Lower leg skin (tissue), 4 donors: ENCODE results near the gene PTPRN. TPM values are rescaled to one million over a fixed set of nuclear protein-coding genes. Genes with fewer than 3 reads are reported as not detected.
A peak's percentile ranks its signal among the peaks of the same experiment; 100 is the strongest.

Source experiments
- DNase-seq, 2 donors: peaks; one replicate each; pipeline ENCODE4 v3.0.0-alpha.2; 2019; ENCODE audit warnings: low spot score in 2 of 2
- H3K4me3 ChIP-seq: fragments of 200-600 bp; sonication (generic); 2 replicates; pipeline ENCODE4 v1.5.1; 2017; ENCODE audit warnings: mild to moderate bottlenecking, low read depth; ENCODE audit not compliant: poor library complexity, severe bottlenecking
- POLR2A ChIP-seq, 2 donors: fragments of 450-650 bp; IDR thresholded peaks; one replicate each; pipeline ENCODE4 v1.6.1; 2016 to 2017; ENCODE audit warnings: antibody characterized with exemption in 2 of 2, mild to moderate bottlenecking in 1 of 2, moderate library complexity in 1 of 2
- WGBS, 2 donors: methylation state at CpG; one replicate each; pipeline ENCODE4 v1.1.5; 2018; 5-methylcytosine and 5-hydroxymethylcytosine counted together
- intact Hi-C: fragments of 100-400 bp; cut with DNase I; formaldehyde crosslinking; loops from one replicate; pipeline ENCODE4 v1.15.0; 2023; ENCODE audit warnings: low total_unique reads
- microRNA counts, 2 donors: library from miRNA; unstranded; fragments of <30 nt; microRNA quantifications; one replicate each; lab custom pipeline; 2016
- microRNA-seq, 2 donors: library from miRNA; unstranded; fragments of <30 nt; microRNA quantifications; one replicate each; pipeline ENCODE4, GENCODE V29; 2016; ENCODE audit warnings: borderline replicate concordance in 2 of 2, borderline number of aligned reads in 1 of 2
- total RNA-seq, 4 donors: library from RNA; depleted of rRNA; stranded (reverse); fragments of >200 nt; gene quantifications; one replicate each; pipeline ENCODE4 v1.1.0, GENCODE V29; 2016
- TF ChIP-seq, protein P1 (sequence below), 3 donors: fragments of 450-650 bp; IDR thresholded peaks; one replicate each; pipeline ENCODE4 v1.5.1; 2016; ENCODE audit warnings: antibody characterized with exemption in 3 of 3, mild to moderate bottlenecking in 3 of 3, moderate library complexity in 2 of 3

PTPRN gene
- total RNA-seq, 4 donors from 2014 or later, result 0.23 TPM; not detected in 3

DNA sequence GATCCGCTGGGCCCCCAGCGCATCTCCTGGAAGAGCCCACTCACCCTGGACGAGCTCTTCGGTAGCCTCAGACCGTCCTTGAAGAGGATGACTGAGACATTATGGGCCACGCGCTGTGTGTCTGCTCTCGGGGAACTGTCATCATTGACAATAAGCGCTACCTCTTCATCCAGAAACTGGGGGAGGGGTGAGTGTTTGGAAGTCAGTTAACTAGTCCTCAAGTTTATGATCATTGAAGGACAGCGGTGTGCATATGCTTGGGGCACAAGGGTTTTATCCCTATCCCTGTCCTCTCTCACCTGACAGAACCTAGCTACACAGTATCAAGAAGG, 63.3 kb downstream of the PTPRN start:
- H3K4me3 ChIP-seq, result peak overlapping the region; percentile 79
- no peak for DNase-seq
- intact Hi-C loops, result no loop called here
- WGBS, 2 donors, result 10 to 20% methylated on average over 10 of the region's 10 CpGs
- TF ChIP-seq POLR2A (IDR thresholded peaks at IDR 0.05), result no peak

DNA sequence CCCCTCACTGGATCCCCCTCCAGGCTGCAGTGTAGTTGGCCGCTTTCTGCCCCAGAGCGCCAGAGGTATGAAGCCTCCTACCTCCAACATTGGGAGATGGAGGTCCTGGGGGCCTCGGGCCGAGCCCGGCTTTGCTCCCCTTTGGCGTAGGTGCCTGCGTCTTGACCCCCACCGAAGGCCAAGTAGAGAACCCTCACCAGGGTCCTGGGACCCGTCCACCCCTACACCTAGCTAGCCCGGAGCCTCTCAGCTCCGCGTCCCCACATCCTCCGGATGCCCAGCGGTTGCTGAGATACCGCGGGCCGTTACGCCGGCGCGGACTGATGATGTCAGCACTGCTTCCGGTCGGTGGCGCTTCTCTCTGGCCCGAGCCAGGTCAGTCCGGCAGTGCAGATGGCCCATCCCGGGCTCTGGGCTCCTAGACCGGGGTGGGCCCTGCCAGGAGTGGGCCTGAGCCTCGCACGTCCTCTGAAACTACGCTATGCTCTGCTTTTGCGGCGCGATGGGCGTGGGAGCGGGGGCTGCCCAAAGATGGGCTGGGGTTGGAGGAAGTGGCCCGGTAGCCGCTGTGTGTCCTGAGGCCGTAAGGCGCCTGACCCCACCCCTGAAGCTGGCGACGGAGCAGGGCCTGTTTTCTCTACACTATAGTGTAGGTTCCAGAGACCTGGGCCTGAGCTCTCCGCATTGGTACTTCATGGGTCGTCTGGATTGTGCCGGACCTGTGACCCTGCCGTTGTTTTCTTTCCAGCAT, 63.9 kb downstream of the PTPRN start, which contains the start of the genes GLB1L and STK16:
GLB1L (minus strand) TSS at position 297 of the 751 bp plus-strand sequence. CDS start 1,871 bp downstream, outside the sequence.
STK16 (plus strand) TSS at position 332 of the 751 bp plus-strand sequence. CDS start 521 bp downstream, outside the sequence.
- peak within 1 kb of the TSS; percentile 79 for H3K4me3 ChIP-seq
- intact Hi-C loops, result no loop called here
- TF ChIP-seq POLR2A (IDR thresholded peaks at IDR 0.05), result peak in 1 of 2 donors; percentile 34
- TF ChIP-seq, protein P1, sequence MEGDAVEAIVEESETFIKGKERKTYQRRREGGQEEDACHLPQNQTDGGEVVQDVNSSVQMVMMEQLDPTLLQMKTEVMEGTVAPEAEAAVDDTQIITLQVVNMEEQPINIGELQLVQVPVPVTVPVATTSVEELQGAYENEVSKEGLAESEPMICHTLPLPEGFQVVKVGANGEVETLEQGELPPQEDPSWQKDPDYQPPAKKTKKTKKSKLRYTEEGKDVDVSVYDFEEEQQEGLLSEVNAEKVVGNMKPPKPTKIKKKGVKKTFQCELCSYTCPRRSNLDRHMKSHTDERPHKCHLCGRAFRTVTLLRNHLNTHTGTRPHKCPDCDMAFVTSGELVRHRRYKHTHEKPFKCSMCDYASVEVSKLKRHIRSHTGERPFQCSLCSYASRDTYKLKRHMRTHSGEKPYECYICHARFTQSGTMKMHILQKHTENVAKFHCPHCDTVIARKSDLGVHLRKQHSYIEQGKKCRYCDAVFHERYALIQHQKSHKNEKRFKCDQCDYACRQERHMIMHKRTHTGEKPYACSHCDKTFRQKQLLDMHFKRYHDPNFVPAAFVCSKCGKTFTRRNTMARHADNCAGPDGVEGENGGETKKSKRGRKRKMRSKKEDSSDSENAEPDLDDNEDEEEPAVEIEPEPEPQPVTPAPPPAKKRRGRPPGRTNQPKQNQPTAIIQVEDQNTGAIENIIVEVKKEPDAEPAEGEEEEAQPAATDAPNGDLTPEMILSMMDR (IDR thresholded peaks at IDR 0.05), result no peak
- 0 to 1% methylated on average over 16 to 39 of the region's 46 CpGs for WGBS, 2 donors
- peak; percentile 92 to 99 for DNase-seq

DNA sequence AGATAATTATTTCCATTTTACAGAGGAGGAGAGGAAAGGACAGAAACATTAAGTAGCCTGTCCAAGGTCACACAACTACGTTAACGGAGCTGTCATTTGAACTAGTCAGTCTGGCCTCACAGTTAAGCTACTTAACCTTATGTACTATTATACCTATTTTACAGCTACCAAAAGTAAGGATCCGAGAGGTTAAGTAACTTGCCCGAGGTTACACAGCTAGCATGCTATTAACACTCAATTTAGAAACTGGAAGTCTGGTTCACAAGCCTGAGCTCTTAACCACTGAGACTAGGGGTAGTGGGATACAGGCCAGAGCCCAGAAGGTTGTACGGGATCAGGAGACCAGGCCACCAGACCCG, 64.4 kb downstream of the PTPRN start:
- peak overlapping the region; percentile 79 for H3K4me3 ChIP-seq
- no peak for TF ChIP-seq POLR2A (IDR thresholded peaks at IDR 0.05)
- TF ChIP-seq, protein P1 (IDR thresholded peaks at IDR 0.05), result no peak
- 34 to 35% methylated on average over 6 of the region's 6 CpGs for WGBS, 2 donors
- intact Hi-C loops, result no loop called here
- no peak for DNase-seq

DNA sequence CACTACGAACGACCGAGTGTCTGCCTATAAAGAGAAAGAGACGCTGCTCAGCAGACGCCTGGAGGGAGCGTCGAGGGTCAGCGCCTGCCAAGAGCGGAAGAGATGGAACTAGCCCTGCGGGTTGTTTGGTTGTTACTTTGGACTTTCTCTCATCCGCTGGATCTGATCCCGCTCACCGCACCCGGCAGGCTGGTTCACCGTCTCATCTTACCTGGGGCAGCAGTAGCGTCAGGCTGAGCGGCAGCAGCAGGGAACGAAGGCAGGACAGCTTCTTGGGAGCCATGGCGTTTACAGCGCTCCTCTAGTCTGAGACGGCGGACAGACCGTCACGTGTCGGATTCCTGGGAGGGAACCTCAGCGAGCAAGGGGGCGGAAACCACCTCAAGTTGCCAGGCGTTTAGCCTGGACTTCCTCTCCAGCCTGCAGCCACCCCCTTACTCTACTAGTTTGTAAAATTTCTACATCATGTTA, 65.9 kb downstream of the PTPRN start:
- 53 to 56% methylated on average over 21 to 28 of the region's 28 CpGs for WGBS, 2 donors
- H3K4me3 ChIP-seq, result no peak overlapping the region
- DNase-seq, result no peak
- no peak for TF ChIP-seq POLR2A (IDR thresholded peaks at IDR 0.05)
- TF ChIP-seq, protein P1 (IDR thresholded peaks at IDR 0.05), result no peak
- intact Hi-C loops, result no loop called here

MicroRNAs encoded within 50 kb of the gene (microRNA counts, 767-probe panel; counts per million panel counts)
- microRNA hsa-miR-153 (lab: Ali Mortazavi, UCI), result 0 to 358 counts per million in 2 donors

Small RNA genes lying within 50 kb of the gene (microRNA-seq; reads per million reads assigned to microRNA genes)
- 0 reads per million in 2 donors for gene MIR153-1

Other genes starting within 250 kb of the PTPRN start
- gene IHH, start 248.5 kb downstream of the PTPRN start, total RNA-seq, result under 1 TPM in 1 of 4 donors, not detected in 3; 0.30 TPM
- gene NHEJ1, start 148.6 kb downstream of the PTPRN start, total RNA-seq, result 10 to 100 TPM; 13.2 to 20.9 (median 18.4) TPM
- 1 to 10 TPM in 2 of 4 donors, under 1 TPM in 2; 0.10 to 4.4 (median 1.0) TPM for gene SLC23A3, start 139.4 kb downstream of the PTPRN start, total RNA-seq
- 10 to 100 TPM; 48.0 to 76.7 (median 66.9) TPM for gene CNPPD1, start 132.5 kb downstream of the PTPRN start, total RNA-seq
- 100 to 1,000 TPM in 2 of 4 donors, 10 to 100 TPM in 2; 88.7 to 110 (median 98.3) TPM for gene RETREG2, start 131.1 kb downstream of the PTPRN start, total RNA-seq
- 10 to 100 TPM; 63.0 to 76.4 (median 63.3) TPM for gene ZFAND2B, start 102.6 kb downstream of the PTPRN start, total RNA-seq
- 10 to 100 TPM; 16.9 to 33.1 (median 18.6) TPM for gene ABCB6, start 90.4 kb downstream of the PTPRN start, total RNA-seq
- gene ATG9A, start 79.8 kb downstream of the PTPRN start, total RNA-seq, result 10 to 100 TPM; 57.6 to 92.8 (median 61.9) TPM
- 10 to 100 TPM; 45.9 to 97.6 (median 52.5) TPM for gene ANKZF1, start 79.6 kb downstream of the PTPRN start, total RNA-seq
- 1 to 10 TPM; 1.6 to 7.7 (median 3.9) TPM for gene GLB1L, start 64.0 kb downstream of the PTPRN start, total RNA-seq
- 10 to 100 TPM; 12.9 to 26.4 (median 13.8) TPM for gene STK16, start 63.9 kb downstream of the PTPRN start, total RNA-seq
- not detected for gene TUBA4B, start 56.2 kb downstream of the PTPRN start, total RNA-seq
- gene TUBA4A, start 55.5 kb downstream of the PTPRN start, total RNA-seq, result 100 to 1,000 TPM; 181 to 522 (median 240) TPM
- gene DNAJB2, start 30.0 kb downstream of the PTPRN start, total RNA-seq, result 100 to 1,000 TPM; 125 to 152 (median 140) TPM
- gene RESP18, start 23.3 kb upstream of the PTPRN start, total RNA-seq, result not detected
- gene DNPEP, start 78.5 kb upstream of the PTPRN start, total RNA-seq, result 10 to 100 TPM; 52.7 to 64.0 (median 57.6) TPM
- 100 to 1,000 TPM in 1 of 4 donors, 10 to 100 TPM in 3; 19.4 to 163 (median 37.8) TPM for gene DES, start 109.0 kb upstream of the PTPRN start, total RNA-seq
- 10 to 100 TPM in 1 of 4 donors, 1 to 10 TPM in 3; 3.3 to 11.4 (median 5.3) TPM for gene SPEG, start 125.4 kb upstream of the PTPRN start, total RNA-seq
- gene GMPPA, start 189.5 kb upstream of the PTPRN start, total RNA-seq, result 10 to 100 TPM in 3 of 4 donors, 1 to 10 TPM in 1; 5.4 to 29.9 (median 19.8) TPM
- gene ASIC4, start 205.1 kb upstream of the PTPRN start, total RNA-seq, result under 1 TPM in 1 of 4 donors, not detected in 3; 0.26 TPM
- gene CHPF, start 234.4 kb upstream of the PTPRN start, total RNA-seq, result 10 to 100 TPM; 37.8 to 73.1 (median 58.4) TPM
- gene TMEM198, start 234.6 kb upstream of the PTPRN start, total RNA-seq, result 1 to 10 TPM in 2 of 4 donors, under 1 TPM in 2; 0.17 to 2.1 (median 1.0) TPM